ENCODE data around the gene LRP2. TPM values are rescaled to one million over a fixed set of nuclear protein-coding genes. Genes with fewer than 3 reads are reported as not detected.

Gene LRP2
- total and polyA plus RNA-seq, 2 of the 4 experiments (the other 2 are of a cell fraction), result not detected

- no peak overlapping the region for H3K9ac ChIP-seq (ENCODE audit: low read depth, low read length)
- H2AK5ac ChIP-seq (ENCODE audit: low read depth, low read length), result no peak overlapping the region
- H3K9me1 ChIP-seq (ENCODE audit: insufficient read depth, low read length), result no peaks in the 10 kb centered on the region
- in situ Hi-C loops (cut with MboI; ENCODE audit: low sequenced_read_pairs), result no loop called here
- H3K27ac ChIP-seq (ENCODE audit: insufficient read depth, low read length), result no peak overlapping the region
- H3K27me3 ChIP-seq (ENCODE audit: control insufficient read depth, insufficient read depth, low read length), result no peaks in the 10 kb centered on the region
- no peak overlapping the region for H3K18ac ChIP-seq (ENCODE audit: low read depth, low read length)
- H3K36me3 ChIP-seq (ENCODE audit: control insufficient read depth, insufficient read depth, low read length), result no peaks in the 10 kb centered on the region
- no peak overlapping the region for H2BK120ac ChIP-seq (ENCODE audit: low read depth, low read length)
- no CpG with 5 or more reads among the region's 5 CpGs for WGBS, 2 experiments (ENCODE audit: extremely low coverage in 2 of 2, insufficient read length in 1 of 2)
- no peak overlapping the region for H3K4me2 ChIP-seq (ENCODE audit: low read depth, low read length)
- ChIA-PET POLR2A (ENCODE audit: unreplicated experiment) (no interaction called here), CTCF (no interaction called here)
- H3K23ac ChIP-seq (ENCODE audit: low read depth, low read length), result no peak overlapping the region
- no peak for ATAC-seq (ENCODE audit: low read depth)
- H4K91ac ChIP-seq (ENCODE audit: insufficient read depth, low read depth, low read length), result no peak overlapping the region
- no peak overlapping the region for H3K4me3 ChIP-seq (ENCODE audit: insufficient read depth, low read depth, low read length)
- H2BK5ac ChIP-seq (ENCODE audit: low read depth, low read length, poor library complexity, severe bottlenecking), result no peak overlapping the region
- H4K20me1 ChIP-seq (ENCODE audit: insufficient read depth, low read length), result no peaks in the 10 kb centered on the region
- DNase-seq, result no peak
- H3K56ac ChIP-seq (ENCODE audit: extremely low read depth, insufficient read depth, low read length), result no peak overlapping the region
- H2BK20ac ChIP-seq (ENCODE audit: low read depth, low read length), result no peak overlapping the region
- no peaks in the 10 kb centered on the region for H3K79me1 ChIP-seq (ENCODE audit: low read depth in 1 of 2, low read length in 2 of 2)
- H4K8ac ChIP-seq (ENCODE audit: low read depth in 2 of 2, low read length in 2 of 2), result no peak overlapping the region
- H4K5ac ChIP-seq (ENCODE audit: low read depth, low read length), result no peak overlapping the region
- intact Hi-C loops (cut with micrococcal nuclease), result no loop called here
- H2AK9ac ChIP-seq (replicated peaks; ENCODE audit: low read depth, low read length, poor library complexity), result no peak overlapping the region
- no peak overlapping the region for H2AFZ ChIP-seq (replicated peaks; ENCODE audit: low read length, poor library complexity)
- TF ChIP-seq RAD21 (IDR thresholded peaks at IDR 0.05; ENCODE audit: low read length) (no peak), CHD1 (IDR thresholded peaks at IDR 0.05; ENCODE audit: low read depth, low read length) (no peak), CTCF (conservative IDR thresholded peaks at IDR 0.05; ENCODE audit: low read depth, low read length) (no peak), RCOR1 (IDR thresholded peaks at IDR 0.05; ENCODE audit: insufficient replicate concordance, low read length) (no peak), POLR2A (IDR thresholded peaks at IDR 0.05; ENCODE audit: low read depth, low read length) (no peak), FOS (IDR thresholded peaks at IDR 0.05; ENCODE audit: low read depth, low read length) (no peak)
- no TSS peak for BruUV-seq (replicated peaks)
- H2BK15ac ChIP-seq (ENCODE audit: low read depth, low read length), result no peak overlapping the region
- H3K4ac ChIP-seq (ENCODE audit: low read depth, low read length), result no peak overlapping the region
- no peaks in the 10 kb centered on the region for H3K9me3 ChIP-seq (ENCODE audit: control insufficient read depth, insufficient read depth, low read length)
- dilution Hi-C loops (cut with HindIII; ENCODE audit: low sequenced_read_pairs, unreplicated experiment), result no loop called here
- H3K4me1 ChIP-seq (ENCODE audit: control insufficient read depth, insufficient read depth, low read length), result no peaks in the 10 kb centered on the region
- no peak overlapping the region for H3K14ac ChIP-seq (replicated peaks; ENCODE audit: low read depth, low read length)
Measured at GRCh38 chr2:169300636-169301530, 61.5 kb downstream of the LRP2 start.
